GM12865 (cell line): ENCODE data around the gene FAF2.

Experiments
- DNase-seq: peaks from one replicate; pipeline ENCODE4 v3.0.0; 2010; ENCODE audit warnings: low read depth
- H3K4me3 ChIP-seq: 2 replicates; pipeline ENCODE4 v1.5.1; 2011; ENCODE audit warnings: mild to moderate bottlenecking, low read depth, low read length, control low read depth
- CTCF ChIP-seq: IDR thresholded peaks from 2 replicates; pipeline ENCODE4 v1.5.1; 2011; ENCODE audit warnings: low read length, control low read depth, low read depth, inconsistent platforms; ENCODE audit not compliant: insufficient read depth; ENCODE audit errors: missing control alignments

FAF2 gene

GRCh38 chr5:176515396-176515795 is 67.2 kb downstream of the FAF2 start:
- TF ChIP-seq CTCF: no peak
- DNase-seq: no peak
- no peak overlapping the region for H3K4me3 ChIP-seq

GRCh38 chr5:176517053-176517661 is 69.0 kb downstream of the FAF2 start:
- no peak for DNase-seq
- no peak overlapping the region for H3K4me3 ChIP-seq
- no peak for TF ChIP-seq CTCF

- TF ChIP-seq CTCF: no peak
- H3K4me3 ChIP-seq: no peak overlapping the region
- no peak for DNase-seq
Observed at GRCh38 chr5:176519810-176520720, 71.9 kb downstream of the FAF2 start.

- no peak for DNase-seq
- no peak for TF ChIP-seq CTCF
- no peak overlapping the region for H3K4me3 ChIP-seq
Observed at GRCh38 chr5:176521286-176521685, 73.1 kb downstream of the FAF2 start.

- no peak for TF ChIP-seq CTCF
- H3K4me3 ChIP-seq: no peak overlapping the region
- no peak for DNase-seq
Observed at GRCh38 chr5:176521699-176522263, 73.6 kb downstream of the FAF2 start.

GRCh38 chr5:176524138-176524537 is 76.0 kb downstream of the FAF2 start:
- DNase-seq: no peak
- no peak overlapping the region for H3K4me3 ChIP-seq
- TF ChIP-seq CTCF: no peak
